GM19397 (cell line): ENCODE data around the gene TMCC1.

Experiments
- ATAC-seq: cut with Tn5 transposase; IDR thresholded peaks from one replicate; pipeline ENCODE4 v1.9.1; 2021; ENCODE audit warnings: mild to moderate bottlenecking, moderate library complexity; ENCODE audit not compliant: unreplicated experiment

The TMCC1 gene

GRCh38 chr3:129626744-129627349, 266.7 kb downstream of the TMCC1 start:
- peak; percentile 92 for ATAC-seq

GRCh38 chr3:129625072-129625874, 268.2 kb downstream of the TMCC1 start:
- no peak for ATAC-seq

- no peak for ATAC-seq
These were observed 269.0 kb downstream of the TMCC1 start for GRCh38 chr3:129624347-129625071.

- no peak for ATAC-seq
These were observed 269.9 kb downstream of the TMCC1 start for GRCh38 chr3:129623447-129624118.

- no peak for ATAC-seq
These were observed 270.6 kb downstream of the TMCC1 start for GRCh38 chr3:129622933-129623332.

- no peak for ATAC-seq
These were observed 271.2 kb downstream of the TMCC1 start for GRCh38 chr3:129622226-129622874.

GRCh38 chr3:129621626-129622225, 271.8 kb downstream of the TMCC1 start:
- ATAC-seq, result no peak

GRCh38 chr3:129620828-129621559, 272.5 kb downstream of the TMCC1 start:
- no peak for ATAC-seq

- ATAC-seq, result no peak
These were observed 273.8 kb downstream of the TMCC1 start for GRCh38 chr3:129619726-129620162.

GRCh38 chr3:129618901-129619671, 274.4 kb downstream of the TMCC1 start:
- no peak for ATAC-seq

- no peak for ATAC-seq
These were observed 275.2 kb downstream of the TMCC1 start for GRCh38 chr3:129618186-129618820.

GRCh38 chr3:129617381-129618185, 275.9 kb downstream of the TMCC1 start:
- ATAC-seq, result no peak

- ATAC-seq, result no peak
These were observed 276.8 kb downstream of the TMCC1 start for GRCh38 chr3:129616713-129617112.

- no peak for ATAC-seq
These were observed 277.2 kb downstream of the TMCC1 start for GRCh38 chr3:129616291-129616690.

- ATAC-seq, result no peak
These were observed 277.7 kb downstream of the TMCC1 start for GRCh38 chr3:129615751-129616281.

- ATAC-seq, result no peak
These were observed 278.6 kb downstream of the TMCC1 start for GRCh38 chr3:129614927-129615363.

GRCh38 chr3:129614435-129614834, 279.1 kb downstream of the TMCC1 start:
- no peak for ATAC-seq
